Body of pancreas (tissue), 4 donors: Measurements from ENCODE around the gene GRIA4.

Experiments used
- CTCF ChIP-seq, 7 experiments: fragments of 450-650 bp in 4 of 7; fragments of 200-600 bp in 3 of 7; sonication (generic) in 3 of 7; IDR thresholded peaks; one replicate each; pipeline ENCODE4 v1.5.1; 2016 to 2019; ENCODE audit warnings: antibody characterized with exemption in 7 of 7
- POLR2A ChIP-seq, 3 donors: fragments of 450-650 bp; IDR thresholded peaks; one replicate each; pipeline ENCODE4 v1.6.1; 2016; ENCODE audit warnings: antibody characterized with exemption in 3 of 3, mild to moderate bottlenecking in 2 of 3

- TF ChIP-seq CTCF (IDR thresholded peaks at IDR 0.05) (no peak), POLR2A (IDR thresholded peaks at IDR 0.05) (no peak)
Measured at GRCh38 chr11:105697291-105697690, 87.4 kb downstream of the GRIA4 start.
